ENCODE data around the gene BRINP3.

Gene BRINP3

DNA sequence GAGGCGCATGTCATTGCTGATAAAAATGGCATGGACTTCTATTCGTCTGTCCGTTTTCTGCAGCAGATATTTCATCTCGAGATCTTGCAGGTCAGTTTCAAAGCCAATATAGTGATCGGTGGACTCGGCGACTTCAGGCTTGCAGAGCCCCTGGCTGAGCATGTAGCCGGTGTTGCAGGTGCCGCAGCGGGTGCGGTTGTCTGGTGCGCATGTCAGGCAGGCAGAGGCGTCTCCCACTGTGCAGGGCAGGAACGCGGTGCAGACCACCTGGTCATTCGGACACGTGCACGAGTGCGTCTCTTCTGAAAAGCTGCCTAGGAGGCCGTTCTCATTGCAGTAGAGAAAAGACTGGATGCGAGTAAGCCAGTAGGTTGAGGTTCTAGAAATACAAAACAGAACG is 378.9 kb downstream of the BRINP3 start:
- DNase-seq (ENCODE audit: low read depth), result no peak
- no peak overlapping the region for H3K4me3 ChIP-seq (ENCODE audit: low read length)
- no peak for TF ChIP-seq CTCF (conservative IDR thresholded peaks at IDR 0.05; ENCODE audit: low read length)

DNA sequence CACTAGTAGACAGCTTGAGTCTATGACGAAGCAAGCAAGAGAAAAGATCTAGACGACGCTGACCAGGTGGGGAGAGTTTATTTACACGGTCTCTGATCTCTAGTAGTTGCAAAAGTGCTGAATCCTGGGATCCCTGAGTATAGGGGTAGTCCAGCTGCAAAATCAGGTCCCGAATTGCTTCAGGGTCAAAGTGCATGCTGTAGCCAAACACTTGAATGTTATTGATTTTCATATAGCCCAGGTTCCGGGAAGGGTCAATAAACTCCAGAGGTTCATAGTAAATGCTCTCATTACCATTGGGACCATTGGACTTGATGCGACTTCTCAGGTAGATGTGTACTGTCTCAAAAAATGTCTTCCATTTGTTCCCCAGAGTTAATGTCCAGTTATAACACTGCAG is 379.6 kb downstream of the BRINP3 start:
- no peak for TF ChIP-seq CTCF (conservative IDR thresholded peaks at IDR 0.05; ENCODE audit: low read length)
- DNase-seq (ENCODE audit: low read depth), result no peak
- H3K4me3 ChIP-seq (ENCODE audit: low read length), result no peak overlapping the region

DNA sequence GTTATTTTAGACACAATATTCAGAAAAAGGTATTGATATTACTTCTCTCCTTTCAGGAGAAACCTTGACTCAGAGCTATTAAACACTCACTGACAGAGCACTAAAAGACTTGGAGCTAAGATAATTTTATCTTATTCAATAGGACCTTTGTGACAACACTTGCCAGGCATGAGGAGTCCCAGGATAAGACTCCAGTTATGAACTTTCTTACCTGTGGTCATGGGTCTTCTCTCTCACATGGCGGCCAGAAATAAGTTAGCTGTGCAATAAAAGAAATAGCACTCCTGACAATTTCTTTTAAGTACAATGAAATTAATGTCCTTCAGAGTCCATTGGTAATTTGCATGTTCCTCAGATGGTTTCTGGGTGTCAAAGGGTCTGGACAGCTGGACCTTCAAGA is 382.1 kb downstream of the BRINP3 start:
- TF ChIP-seq CTCF (conservative IDR thresholded peaks at IDR 0.05; ENCODE audit: low read length), result no peak
- DNase-seq (ENCODE audit: low read depth), result no peak
- no peak overlapping the region for H3K4me3 ChIP-seq (ENCODE audit: low read length)

DNA sequence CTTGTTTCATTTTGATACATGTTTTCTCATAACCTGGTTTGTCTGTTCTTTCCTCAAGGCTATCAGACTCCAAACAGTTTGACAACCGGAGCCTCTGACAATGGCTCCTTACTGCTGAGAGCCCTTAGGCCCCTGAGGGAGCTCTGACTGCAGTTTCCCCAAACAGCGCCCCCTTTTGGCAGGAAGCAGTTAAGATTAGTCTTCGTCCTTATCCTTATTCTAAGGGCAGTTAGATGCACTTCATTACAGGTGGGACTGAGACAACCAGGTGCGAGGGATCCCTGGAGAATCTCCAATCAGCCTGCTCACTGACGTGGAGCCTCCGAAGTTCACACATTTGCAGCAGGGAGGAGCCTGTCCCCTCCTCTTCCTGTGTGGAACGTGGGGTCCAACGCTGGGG is 393.1 kb downstream of the BRINP3 start:
- no peak overlapping the region for H3K4me3 ChIP-seq (ENCODE audit: low read length)
- no peak for TF ChIP-seq CTCF (conservative IDR thresholded peaks at IDR 0.05; ENCODE audit: low read length)
- DNase-seq (ENCODE audit: low read depth), result no peak

- DNase-seq (ENCODE audit: low read depth), result no peak
- TF ChIP-seq CTCF (conservative IDR thresholded peaks at IDR 0.05; ENCODE audit: low read length), result no peak
- no peak overlapping the region for H3K4me3 ChIP-seq (ENCODE audit: low read length)
Observed at GRCh38 chr1:190068304-190068703, 409.4 kb downstream of the BRINP3 start.

- no peak for TF ChIP-seq CTCF (conservative IDR thresholded peaks at IDR 0.05; ENCODE audit: low read length)
- H3K4me3 ChIP-seq (ENCODE audit: low read length), result no peak overlapping the region
- DNase-seq (ENCODE audit: low read depth), result no peak
Observed at GRCh38 chr1:190067592-190067991, 410.1 kb downstream of the BRINP3 start.

- H3K4me3 ChIP-seq (ENCODE audit: low read length), result no peak overlapping the region
- DNase-seq (ENCODE audit: low read depth), result no peak
- TF ChIP-seq CTCF (conservative IDR thresholded peaks at IDR 0.05; ENCODE audit: low read length), result no peak
Observed at GRCh38 chr1:190066011-190066410, 411.7 kb downstream of the BRINP3 start.
